Endodermal cell (in vitro differentiated cells): ENCODE measurements around the gene EFCAB6. TPM values are rescaled to one million over a fixed set of nuclear protein-coding genes. Genes with fewer than 3 reads are reported as not detected.

Experiments used
- DNase-seq: peaks from one replicate; pipeline ENCODE4 v3.0.0-alpha.2; 2017
- H3K27ac ChIP-seq: 2 replicates; pipeline ENCODE4 v1.5.1; 2013; ENCODE audit warnings: mild to moderate bottlenecking, low read depth, low read length, moderate library complexity
- H3K27me3 ChIP-seq: 2 replicates; pipeline ENCODE4 v1.6.1; 2013; ENCODE audit warnings: mild to moderate bottlenecking, low read length, moderate library complexity; ENCODE audit not compliant: insufficient read depth, control insufficient read depth, poor library complexity, severe bottlenecking
- H3K36me3 ChIP-seq: 2 replicates; pipeline ENCODE4 v1.7.0; 2013; ENCODE audit warnings: mild to moderate bottlenecking, low read length, moderate library complexity; ENCODE audit not compliant: control insufficient read depth, insufficient read depth
- H3K4me1 ChIP-seq: one replicate; pipeline ENCODE4 v1.7.0; 2013; ENCODE audit warnings: low read length; ENCODE audit not compliant: control insufficient read depth, insufficient read depth
- H3K4me3 ChIP-seq: 2 replicates; pipeline ENCODE4 v1.5.1; 2013; ENCODE audit warnings: mild to moderate bottlenecking, low read length, moderate library complexity
- H3K9ac ChIP-seq: 2 replicates; pipeline ENCODE4 v1.6.1; 2013; ENCODE audit warnings: mild to moderate bottlenecking, low read length, moderate library complexity; ENCODE audit not compliant: poor library complexity, severe bottlenecking; ENCODE audit errors: extremely low read depth
- H3K9me3 ChIP-seq: 2 replicates; pipeline ENCODE4 v1.6.1; 2013; ENCODE audit warnings: mild to moderate bottlenecking, low read length, moderate library complexity; ENCODE audit not compliant: control insufficient read depth
- H3K27ac Mint-ChIP-seq: 2 replicates; pipeline ENCODE4 v1.8.0; 2020; ENCODE audit warnings: mixed read lengths
- H3K27me3 Mint-ChIP-seq: 2 replicates; pipeline ENCODE4 v1.8.0; 2021; ENCODE audit warnings: mild to moderate bottlenecking, mixed read lengths; ENCODE audit not compliant: insufficient read depth
- H3K36me3 Mint-ChIP-seq: 2 replicates; pipeline ENCODE4 v1.8.0; 2020; ENCODE audit warnings: low read depth, mixed read lengths
- H3K4me1 Mint-ChIP-seq: 2 replicates; pipeline ENCODE4 v1.8.0; 2020; ENCODE audit warnings: mixed read lengths
- H3K4me3 Mint-ChIP-seq: 2 replicates; pipeline ENCODE4 v1.8.0; 2020; ENCODE audit warnings: mild to moderate bottlenecking, moderate library complexity, mixed read lengths
- H3K9me3 Mint-ChIP-seq: 2 replicates; pipeline ENCODE4 v1.8.0; 2020; ENCODE audit warnings: mild to moderate bottlenecking, mixed read lengths
- WGBS, 2 experiments: methylation state at CpG; one replicate each; pipeline versions ENCODE4 v1.1.5 to v1.1.7; 2013; ENCODE audit warnings: missing lambda C conversion rate in 2 of 2, mixed read lengths in 1 of 2; ENCODE audit not compliant: insufficient coverage in 1 of 2, insufficient read length in 1 of 2; 5-methylcytosine and 5-hydroxymethylcytosine counted together
- total RNA-seq, 2 donors: library from RNA; stranded (reverse); fragmentation: NEBNext Ultra II Directional in 1 of 2; extraction: Animal tissue kit (Norgen Biotek cat#: 25700) in 1 of 2; gene quantifications; 2 replicates in 1 of 2; 3 replicates in 1 of 2; pipeline ENCODE4 v1.2.1, GENCODE V29; 2021
- TF ChIP-seq, protein P1 (sequence below): fragments of 200-600 bp; sonication (generic); conservative IDR thresholded peaks from 2 replicates; pipeline ENCODE4 v1.5.0; 2021; ENCODE audit warnings: antibody characterized with exemption, mild to moderate bottlenecking

The EFCAB6 gene
- total RNA-seq, 2 donors from 2014 or later = 1.8 to 2.0 TPM

DNA sequence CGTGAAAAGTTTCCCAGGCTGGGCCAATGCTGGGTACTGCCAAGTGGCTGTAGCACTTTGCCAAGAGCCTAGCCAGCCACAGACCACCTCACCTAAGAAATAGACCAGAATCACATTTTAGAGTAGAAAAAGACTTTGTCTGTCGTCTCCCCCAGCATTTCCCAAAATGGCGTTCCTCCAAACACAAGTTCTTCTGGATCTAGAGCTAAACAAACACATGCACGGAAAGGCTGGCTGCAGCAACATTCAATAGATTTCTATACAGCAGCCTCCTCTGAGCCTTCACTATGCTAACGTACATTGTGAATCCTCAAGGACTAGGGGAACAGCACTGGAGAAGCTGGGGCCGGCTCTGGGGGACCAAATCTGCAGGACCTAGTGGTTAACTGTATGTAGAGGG lies 65.0 kb downstream of the EFCAB6 start:
- WGBS, 2 experiments = 90 to 98% methylated on average over 5 to 6 of the region's 6 CpGs

DNA sequence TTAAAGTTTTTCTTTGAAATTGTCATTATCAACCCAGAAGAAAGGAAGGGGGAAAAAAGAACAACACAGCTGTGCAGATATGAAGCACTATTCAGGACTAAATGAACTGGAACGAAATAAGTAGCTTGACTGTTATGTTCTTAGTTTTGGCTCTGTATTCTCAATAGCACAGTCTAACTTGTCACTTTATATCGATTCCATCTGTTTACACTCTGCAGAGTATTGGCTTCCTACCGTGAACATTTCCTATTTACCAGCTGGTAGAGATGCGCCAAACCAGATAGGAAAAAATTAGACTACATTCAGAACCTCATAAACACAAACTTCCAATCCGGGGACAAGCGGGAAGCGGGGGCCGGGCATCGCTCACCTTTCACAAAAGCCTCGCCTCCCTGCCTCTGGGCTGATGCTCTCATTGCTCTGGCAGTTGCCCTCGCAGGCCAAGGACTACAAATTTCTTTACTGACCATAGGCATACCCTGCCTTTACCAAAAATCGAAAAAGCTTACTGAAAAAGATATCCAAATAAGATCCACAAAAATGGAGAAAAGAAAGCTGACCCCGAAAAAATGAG lies 66.2 kb downstream of the EFCAB6 start:
- H3K27me3 ChIP-seq = no peaks in the 10 kb centered on the region
- H3K4me3 ChIP-seq = no peak overlapping the region
- no peak overlapping the region for H3K27ac ChIP-seq
- TF ChIP-seq, protein P1, sequence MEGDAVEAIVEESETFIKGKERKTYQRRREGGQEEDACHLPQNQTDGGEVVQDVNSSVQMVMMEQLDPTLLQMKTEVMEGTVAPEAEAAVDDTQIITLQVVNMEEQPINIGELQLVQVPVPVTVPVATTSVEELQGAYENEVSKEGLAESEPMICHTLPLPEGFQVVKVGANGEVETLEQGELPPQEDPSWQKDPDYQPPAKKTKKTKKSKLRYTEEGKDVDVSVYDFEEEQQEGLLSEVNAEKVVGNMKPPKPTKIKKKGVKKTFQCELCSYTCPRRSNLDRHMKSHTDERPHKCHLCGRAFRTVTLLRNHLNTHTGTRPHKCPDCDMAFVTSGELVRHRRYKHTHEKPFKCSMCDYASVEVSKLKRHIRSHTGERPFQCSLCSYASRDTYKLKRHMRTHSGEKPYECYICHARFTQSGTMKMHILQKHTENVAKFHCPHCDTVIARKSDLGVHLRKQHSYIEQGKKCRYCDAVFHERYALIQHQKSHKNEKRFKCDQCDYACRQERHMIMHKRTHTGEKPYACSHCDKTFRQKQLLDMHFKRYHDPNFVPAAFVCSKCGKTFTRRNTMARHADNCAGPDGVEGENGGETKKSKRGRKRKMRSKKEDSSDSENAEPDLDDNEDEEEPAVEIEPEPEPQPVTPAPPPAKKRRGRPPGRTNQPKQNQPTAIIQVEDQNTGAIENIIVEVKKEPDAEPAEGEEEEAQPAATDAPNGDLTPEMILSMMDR = no peak
- no peak overlapping the region for H3K9ac ChIP-seq
- H3K36me3 ChIP-seq = no peaks in the 10 kb centered on the region
- H3K9me3 Mint-ChIP-seq = no peaks in the 10 kb centered on the region
- H3K4me1 ChIP-seq = no peaks in the 10 kb centered on the region
- no peak overlapping the region for H3K4me3 Mint-ChIP-seq
- no peak for DNase-seq
- no peaks in the 10 kb centered on the region for H3K36me3 Mint-ChIP-seq
- no peaks in the 10 kb centered on the region for H3K27me3 Mint-ChIP-seq
- H3K4me1 Mint-ChIP-seq = no peaks in the 10 kb centered on the region
- WGBS, 2 experiments = 90 to 94% methylated on average over 13 of the region's 13 CpGs
- no peak overlapping the region for H3K27ac Mint-ChIP-seq
- no peaks in the 10 kb centered on the region for H3K9me3 ChIP-seq

More for the DNA sequence above, 65.0 kb downstream of the EFCAB6 start:
- Mint-ChIP-seq H3K4me1 (no peaks in the 10 kb centered on the region), H3K27me3 (no peaks in the 10 kb centered on the region), H3K4me3 (no peak overlapping the region), H3K27ac (no peak overlapping the region), H3K36me3 (no peaks in the 10 kb centered on the region), H3K9me3 (no peaks in the 10 kb centered on the region)
- Histone ChIP-seq H3K27ac (no peak overlapping the region), H3K36me3 (no peaks in the 10 kb centered on the region), H3K4me3 (no peak overlapping the region), H3K9ac (no peak overlapping the region), H3K4me1 (no peaks in the 10 kb centered on the region), H3K9me3 (no peaks in the 10 kb centered on the region), H3K27me3 (no peaks in the 10 kb centered on the region)
- no peak for DNase-seq
- TF ChIP-seq, protein P1 = no peak

- no peaks in the 10 kb centered on the region for H3K27me3 ChIP-seq
- no peaks in the 10 kb centered on the region for H3K4me1 ChIP-seq
- WGBS, 2 experiments = 94 to 100% methylated on average over 2 to 7 of the region's 7 CpGs
- H3K27ac ChIP-seq = no peak overlapping the region
- no peak for DNase-seq
- no peaks in the 10 kb centered on the region for H3K36me3 ChIP-seq
- Mint-ChIP-seq H3K27me3 (no peaks in the 10 kb centered on the region), H3K9me3 (no peaks in the 10 kb centered on the region), H3K4me1 (no peaks in the 10 kb centered on the region), H3K27ac (no peak overlapping the region), H3K36me3 (no peaks in the 10 kb centered on the region), H3K4me3 (no peak overlapping the region)
- H3K4me3 ChIP-seq = no peak overlapping the region
- H3K9ac ChIP-seq = no peak overlapping the region
- H3K9me3 ChIP-seq = no peaks in the 10 kb centered on the region
- TF ChIP-seq, protein P1 = no peak
These were observed 66.7 kb downstream of the EFCAB6 start for GRCh38 chr22:43745411-43745770.
